Thyroid gland (tissue), 4 donors: ENCODE results near the gene MEOX1.

ENCODE experiments used
- POLR2A ChIP-seq, 2 donors: fragments of 450-650 bp; IDR thresholded peaks; one replicate each; pipeline ENCODE4 v1.6.1; 2017; ENCODE audit warnings: antibody characterized with exemption in 2 of 2, mild to moderate bottlenecking in 2 of 2, moderate library complexity in 1 of 2
- TF ChIP-seq, protein P1 (sequence below), 6 experiments: fragments of 200-600 bp in 3 of 6; fragments of 450-650 bp in 3 of 6; sonication (generic) in 3 of 6; IDR thresholded peaks; one replicate each; pipeline ENCODE4 v1.5.1; 2016 to 2019; ENCODE audit warnings: antibody characterized with exemption in 6 of 6, mild to moderate bottlenecking in 2 of 6, inconsistent platforms in 1 of 6, moderate library complexity in 1 of 6

DNA sequence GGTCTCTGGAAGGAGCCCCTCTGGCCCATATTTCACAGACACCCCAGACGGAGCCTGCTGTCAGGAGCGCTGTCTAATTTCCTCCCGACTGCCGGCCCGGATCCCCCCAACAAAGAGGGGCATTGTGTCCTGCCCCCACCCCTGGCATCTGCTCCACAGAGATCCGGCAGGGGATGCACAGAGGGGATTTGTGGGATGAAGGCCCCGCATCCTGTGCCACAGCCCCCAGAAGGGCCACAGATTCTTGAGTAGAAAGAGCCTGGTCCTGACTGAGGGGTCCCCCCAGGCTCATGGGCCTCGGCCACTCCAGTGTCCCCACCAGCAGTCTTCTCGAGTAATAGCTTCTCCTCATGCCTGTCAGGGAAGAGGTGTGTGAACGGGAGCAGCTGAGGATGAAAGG, 29.5 kb downstream of the MEOX1 start:
- TF ChIP-seq, protein P1, sequence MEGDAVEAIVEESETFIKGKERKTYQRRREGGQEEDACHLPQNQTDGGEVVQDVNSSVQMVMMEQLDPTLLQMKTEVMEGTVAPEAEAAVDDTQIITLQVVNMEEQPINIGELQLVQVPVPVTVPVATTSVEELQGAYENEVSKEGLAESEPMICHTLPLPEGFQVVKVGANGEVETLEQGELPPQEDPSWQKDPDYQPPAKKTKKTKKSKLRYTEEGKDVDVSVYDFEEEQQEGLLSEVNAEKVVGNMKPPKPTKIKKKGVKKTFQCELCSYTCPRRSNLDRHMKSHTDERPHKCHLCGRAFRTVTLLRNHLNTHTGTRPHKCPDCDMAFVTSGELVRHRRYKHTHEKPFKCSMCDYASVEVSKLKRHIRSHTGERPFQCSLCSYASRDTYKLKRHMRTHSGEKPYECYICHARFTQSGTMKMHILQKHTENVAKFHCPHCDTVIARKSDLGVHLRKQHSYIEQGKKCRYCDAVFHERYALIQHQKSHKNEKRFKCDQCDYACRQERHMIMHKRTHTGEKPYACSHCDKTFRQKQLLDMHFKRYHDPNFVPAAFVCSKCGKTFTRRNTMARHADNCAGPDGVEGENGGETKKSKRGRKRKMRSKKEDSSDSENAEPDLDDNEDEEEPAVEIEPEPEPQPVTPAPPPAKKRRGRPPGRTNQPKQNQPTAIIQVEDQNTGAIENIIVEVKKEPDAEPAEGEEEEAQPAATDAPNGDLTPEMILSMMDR (IDR thresholded peaks at IDR 0.05) = no peak
- TF ChIP-seq POLR2A (IDR thresholded peaks at IDR 0.05) = no peak
